Nephron progenitor cell (in vitro differentiated cells): ENCODE data around the gene RBSN.
A peak's percentile ranks its signal among the peaks of the same experiment; 100 is the strongest.

Experiments used
- DNase-seq: peaks from one replicate; pipeline ENCODE4 v3.0.0; 2021
- H3K27ac Mint-ChIP-seq: 2 replicates; pipeline ENCODE4 v1.8.0; 2021; ENCODE audit warnings: mild to moderate bottlenecking, moderate library complexity, mixed read lengths
- H3K27me3 Mint-ChIP-seq: 2 replicates; pipeline ENCODE4 v1.8.0; 2021; ENCODE audit warnings: mild to moderate bottlenecking, low read depth, mixed read lengths; ENCODE audit not compliant: poor library complexity
- H3K36me3 Mint-ChIP-seq: 2 replicates; pipeline ENCODE4 v1.8.0; 2021; ENCODE audit warnings: low read depth, mixed read lengths
- H3K4me1 Mint-ChIP-seq: 2 replicates; pipeline ENCODE4 v1.8.0; 2021; ENCODE audit warnings: mixed read lengths
- H3K4me3 Mint-ChIP-seq: 2 replicates; pipeline ENCODE4 v1.8.0; 2021; ENCODE audit warnings: mild to moderate bottlenecking, moderate library complexity, mixed read lengths
- H3K9me3 Mint-ChIP-seq: 2 replicates; pipeline ENCODE4 v1.8.0; 2021; ENCODE audit warnings: mild to moderate bottlenecking, moderate library complexity, mixed read lengths
- CTCF ChIP-seq: fragments of 200-600 bp; sonication (generic); IDR thresholded peaks from 2 replicates; pipeline ENCODE4 v1.5.0; 2021; ENCODE audit warnings: antibody characterized with exemption

Gene RBSN

GRCh38 chr3:15045667-15046066 is 53.3 kb downstream of the RBSN start:
- H3K4me3 Mint-ChIP-seq, result no peak overlapping the region
- no peak overlapping the region for H3K27ac Mint-ChIP-seq
- no peak for TF ChIP-seq CTCF
- no peaks in the 10 kb centered on the region for H3K27me3 Mint-ChIP-seq
- no peaks in the 10 kb centered on the region for H3K4me1 Mint-ChIP-seq
- no peaks in the 10 kb centered on the region for H3K9me3 Mint-ChIP-seq
- no peak for DNase-seq
- peaks cover 63% of the 10 kb centered on the region for H3K36me3 Mint-ChIP-seq

GRCh38 chr3:15044326-15044725 is 54.6 kb downstream of the RBSN start:
- no peak for DNase-seq
- peaks cover 59% of the 10 kb centered on the region for H3K36me3 Mint-ChIP-seq
- H3K27ac Mint-ChIP-seq, result peak overlapping the region; percentile 24
- H3K4me1 Mint-ChIP-seq, result no peaks in the 10 kb centered on the region
- no peaks in the 10 kb centered on the region for H3K27me3 Mint-ChIP-seq
- H3K9me3 Mint-ChIP-seq, result no peaks in the 10 kb centered on the region
- TF ChIP-seq CTCF, result no peak
- H3K4me3 Mint-ChIP-seq, result no peak overlapping the region

GRCh38 chr3:15043408-15044171 is 55.4 kb downstream of the RBSN start:
- H3K36me3 Mint-ChIP-seq, result peaks cover 60% of the 10 kb centered on the region
- TF ChIP-seq CTCF, result no peak
- H3K27ac Mint-ChIP-seq, result no peak overlapping the region

GRCh38 chr3:15042936-15043335 is 56.0 kb downstream of the RBSN start:
- Mint-ChIP-seq H3K4me1 (no peaks in the 10 kb centered on the region), H3K27me3 (no peaks in the 10 kb centered on the region), H3K27ac (no peak overlapping the region), H3K9me3 (no peaks in the 10 kb centered on the region), H3K36me3 (peaks cover 61% of the 10 kb centered on the region), H3K4me3 (no peak overlapping the region)
- TF ChIP-seq CTCF, result no peak
- DNase-seq, result no peak

More at GRCh38 chr3:15043408-15044171, 55.4 kb downstream of the RBSN start:
- Mint-ChIP-seq H3K27me3 (no peaks in the 10 kb centered on the region), H3K4me1 (no peaks in the 10 kb centered on the region), H3K9me3 (no peaks in the 10 kb centered on the region), H3K4me3 (no peak overlapping the region)
- no peak for DNase-seq

- DNase-seq, result no peak
- Mint-ChIP-seq H3K4me1 (no peaks in the 10 kb centered on the region), H3K36me3 (peaks cover 62% of the 10 kb centered on the region), H3K27ac (no peak overlapping the region), H3K4me3 (no peak overlapping the region), H3K27me3 (no peaks in the 10 kb centered on the region), H3K9me3 (no peaks in the 10 kb centered on the region)
- TF ChIP-seq CTCF, result no peak
Observed at GRCh38 chr3:15041950-15042349, 57.0 kb downstream of the RBSN start.

- TF ChIP-seq CTCF, result no peak
Observed at GRCh38 chr3:15040844-15041243, 58.1 kb downstream of the RBSN start.

More at GRCh38 chr3:15040844-15041243, 58.1 kb downstream of the RBSN start:
- Mint-ChIP-seq H3K27me3 (no peaks in the 10 kb centered on the region), H3K4me1 (no peaks in the 10 kb centered on the region), H3K4me3 (no peak overlapping the region), H3K36me3 (peaks cover 59% of the 10 kb centered on the region), H3K27ac (no peak overlapping the region), H3K9me3 (no peaks in the 10 kb centered on the region)
- DNase-seq, result no peak
